Ectodermal cell (in vitro differentiated cells): ENCODE measurements around the gene ASTL.

Experiments
- H3K27ac ChIP-seq: 2 replicates; pipeline ENCODE4 v1.7.0; 2013; ENCODE audit warnings: mild to moderate bottlenecking, low read depth, low read length; ENCODE audit not compliant: insufficient read depth, poor library complexity, severe bottlenecking
- H3K27me3 ChIP-seq: 2 replicates; pipeline ENCODE4 v1.7.0; 2013; ENCODE audit warnings: mild to moderate bottlenecking, low read length; ENCODE audit not compliant: insufficient read depth, control insufficient read depth, poor library complexity, severe bottlenecking
- H3K36me3 ChIP-seq: one replicate; pipeline ENCODE4 v1.7.0; 2013; ENCODE audit warnings: low read length; ENCODE audit not compliant: control insufficient read depth, insufficient read depth
- H3K4me1 ChIP-seq: one replicate; pipeline ENCODE4 v1.7.0; 2013; ENCODE audit warnings: low read length; ENCODE audit not compliant: control insufficient read depth, insufficient read depth
- H3K4me3 ChIP-seq: 2 replicates; pipeline ENCODE4 v1.7.0; 2013; ENCODE audit warnings: low read depth, low read length, control low read depth; ENCODE audit not compliant: insufficient read depth
- H3K9me3 ChIP-seq: 2 replicates; pipeline ENCODE4 v1.7.0; 2013; ENCODE audit warnings: mild to moderate bottlenecking, low read length, moderate library complexity; ENCODE audit not compliant: control insufficient read depth
- WGBS, 2 experiments: methylation state at CpG; one replicate each; pipeline ENCODE4 v1.1.7; 2013; ENCODE audit warnings: missing lambda C conversion rate in 2 of 2; 5-methylcytosine and 5-hydroxymethylcytosine counted together

The ASTL gene

DNA sequence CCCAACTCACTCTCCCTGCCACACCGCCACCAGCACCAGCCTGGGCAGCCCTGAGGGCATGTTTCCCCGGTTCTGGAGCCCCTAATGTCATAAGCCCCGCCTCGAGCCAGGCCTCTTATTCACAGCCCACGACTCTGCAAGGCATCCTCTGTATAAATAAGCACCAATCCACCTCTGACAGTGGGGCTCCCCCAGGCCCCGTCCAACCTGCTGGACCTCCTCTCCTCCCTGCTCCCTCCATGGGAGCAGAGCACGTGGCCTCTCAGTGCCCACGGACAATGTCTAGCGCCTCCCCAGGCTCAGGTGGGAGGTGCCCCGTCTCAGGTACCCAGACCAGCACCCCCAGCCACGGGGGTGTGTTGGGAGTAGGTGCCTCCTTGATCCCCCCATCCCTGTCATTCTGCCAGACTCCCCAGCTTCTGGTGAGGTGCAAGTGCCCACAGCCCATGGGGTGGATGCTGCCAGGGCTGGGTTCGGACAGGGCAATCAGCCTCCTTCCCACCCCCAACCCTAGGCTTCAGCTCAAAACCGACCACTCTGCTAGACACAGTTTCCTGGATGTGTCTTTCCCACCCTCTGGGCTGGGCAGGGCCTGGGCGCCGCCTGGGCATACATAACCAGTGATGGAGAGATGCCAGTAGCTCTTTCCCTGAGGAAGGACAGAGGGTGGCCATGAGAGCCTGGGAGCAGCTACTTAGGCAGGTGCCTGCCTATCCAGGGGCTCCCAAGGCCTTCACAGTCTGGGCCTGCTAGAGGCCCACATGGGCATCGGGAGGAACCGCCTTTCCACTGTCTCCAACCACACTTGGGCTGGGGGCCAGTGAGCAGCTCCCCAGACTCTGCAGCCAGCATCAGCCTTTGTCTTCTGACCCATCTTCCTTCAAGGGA, 20.4 kb downstream of the ASTL start:
- H3K9me3 ChIP-seq = no peaks in the 10 kb centered on the region
- no peak overlapping the region for H3K27ac ChIP-seq
- peaks cover 44% of the 10 kb centered on the region for H3K27me3 ChIP-seq
- peaks cover 4% of the 10 kb centered on the region for H3K4me1 ChIP-seq
- H3K36me3 ChIP-seq = no peaks in the 10 kb centered on the region
- H3K4me3 ChIP-seq = no peak overlapping the region
- 60 to 61% methylated on average over 17 of the region's 17 CpGs for WGBS, 2 experiments

DNA sequence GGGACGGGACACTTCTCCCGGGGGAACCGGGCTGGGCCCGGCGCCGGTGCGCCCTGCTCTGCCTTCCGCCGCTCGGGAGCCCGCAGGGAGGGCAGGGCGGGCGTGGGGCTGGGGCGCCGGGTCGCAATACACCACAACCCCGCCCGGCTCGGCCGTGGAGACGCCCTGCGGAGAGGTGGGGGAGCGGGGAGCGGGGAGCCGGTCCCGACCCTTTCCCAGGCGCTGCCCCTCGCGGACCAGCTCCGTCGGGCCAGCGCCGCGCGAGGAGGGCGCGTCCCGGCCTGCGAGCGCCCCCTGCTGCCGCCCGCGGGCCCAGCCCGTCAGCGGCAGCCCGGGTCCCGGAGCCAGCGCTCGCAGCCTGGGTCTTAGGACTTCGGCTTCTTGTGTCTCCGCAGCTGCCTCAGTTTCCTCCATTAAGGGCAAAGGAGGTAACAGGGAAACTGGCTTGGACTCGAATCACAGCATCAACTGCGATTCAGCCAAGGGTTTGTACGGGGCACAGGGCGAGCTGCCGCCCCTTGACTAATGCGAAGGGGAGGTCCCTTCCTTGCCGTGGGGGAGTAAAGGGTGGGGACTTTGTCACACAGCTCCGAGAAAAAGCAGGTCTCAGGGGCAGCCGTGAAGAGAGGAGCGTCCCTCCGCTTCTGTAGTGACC, 21.3 kb downstream of the ASTL start:
- Histone ChIP-seq H3K9me3 (no peaks in the 10 kb centered on the region), H3K27ac (no peak overlapping the region), H3K4me1 (peaks cover 4% of the 10 kb centered on the region), H3K27me3 (peaks cover 44% of the 10 kb centered on the region), H3K4me3 (peak overlapping the region; percentile 49), H3K36me3 (no peaks in the 10 kb centered on the region)
- WGBS, 2 experiments = 2% methylated on average over 62 of the region's 62 CpGs

- peak within 1 kb of the TSS; percentile 49 for H3K4me3 ChIP-seq
- H3K27me3 ChIP-seq = peaks cover 44% of the 10 kb centered on the region
- peaks cover 4% of the 10 kb centered on the region for H3K4me1 ChIP-seq
- no peak within 1 kb of the TSS for H3K27ac ChIP-seq
- H3K36me3 ChIP-seq = no peaks in the 10 kb centered on the region
- no peaks in the 10 kb centered on the region for H3K9me3 ChIP-seq
- WGBS, 2 experiments = 1% methylated on average over 64 of the region's 64 CpGs
Measured at GRCh38 chr2:96116424-96116878, 21.9 kb downstream of the ASTL start, which contains the start of gene ADRA2B. Gene ADRA2B, minus strand, starts transcription at chr2:96116571. Its CDS starts 422 bp downstream, at chr2:96116149.

- H3K27me3 ChIP-seq = peaks cover 44% of the 10 kb centered on the region
- H3K4me3 ChIP-seq = peak overlapping the region; percentile 49
- no peak overlapping the region for H3K27ac ChIP-seq
- H3K36me3 ChIP-seq = no peaks in the 10 kb centered on the region
- H3K4me1 ChIP-seq = peaks cover 4% of the 10 kb centered on the region
- 68 to 69% methylated on average over 77 of the region's 77 CpGs for WGBS, 2 experiments
- H3K9me3 ChIP-seq = no peaks in the 10 kb centered on the region
Measured at GRCh38 chr2:96115631-96116423, 22.5 kb downstream of the ASTL start.

DNA sequence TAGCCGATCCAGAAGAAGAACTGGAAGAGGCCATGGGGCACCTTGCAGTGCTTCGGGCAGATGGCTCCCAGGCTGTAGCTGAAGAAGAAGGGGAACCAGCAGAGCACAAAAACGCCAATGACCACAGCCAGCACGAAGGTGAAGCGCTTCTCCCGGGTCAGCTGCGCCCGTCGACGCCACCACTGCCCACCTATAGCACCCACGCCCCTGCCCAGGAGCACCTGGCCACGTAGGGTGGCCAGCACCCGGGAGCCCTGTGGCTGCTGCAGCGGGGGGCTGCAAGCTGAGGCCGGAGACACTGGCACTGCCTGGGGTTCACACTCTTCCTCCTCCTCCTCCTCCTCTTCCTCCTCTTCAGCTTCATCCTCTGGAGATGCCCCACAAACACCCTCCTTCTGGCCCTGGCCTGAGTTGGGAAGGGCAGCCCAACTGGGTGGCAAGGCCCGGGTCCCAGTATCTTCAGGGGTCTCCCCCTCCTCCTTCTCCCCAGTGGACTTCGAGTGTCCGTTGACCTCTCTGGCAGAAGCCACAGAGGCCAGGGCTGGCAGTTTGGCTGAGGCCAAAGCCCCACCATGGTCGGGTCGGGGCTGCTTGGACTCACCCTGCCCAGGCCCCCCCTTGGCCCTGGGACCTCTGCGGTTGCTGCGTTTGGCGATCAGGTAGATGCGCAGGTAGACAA, 23.3 kb downstream of the ASTL start:
- Histone ChIP-seq H3K27me3 (peaks cover 44% of the 10 kb centered on the region), H3K27ac (no peak overlapping the region), H3K36me3 (no peaks in the 10 kb centered on the region), H3K4me1 (peaks cover 4% of the 10 kb centered on the region), H3K9me3 (no peaks in the 10 kb centered on the region), H3K4me3 (no peak overlapping the region)
- WGBS, 2 experiments = 96% methylated on average over 24 of the region's 24 CpGs

GRCh38 chr2:96114546-96114902, 23.8 kb downstream of the ASTL start:
- no peaks in the 10 kb centered on the region for H3K36me3 ChIP-seq
- no peak overlapping the region for H3K27ac ChIP-seq
- no peak overlapping the region for H3K4me3 ChIP-seq
- H3K9me3 ChIP-seq = no peaks in the 10 kb centered on the region
- peaks cover 5% of the 10 kb centered on the region for H3K4me1 ChIP-seq
- WGBS, 2 experiments = 94 to 96% methylated on average over 13 of the region's 13 CpGs
- H3K27me3 ChIP-seq = peaks cover 39% of the 10 kb centered on the region

DNA sequence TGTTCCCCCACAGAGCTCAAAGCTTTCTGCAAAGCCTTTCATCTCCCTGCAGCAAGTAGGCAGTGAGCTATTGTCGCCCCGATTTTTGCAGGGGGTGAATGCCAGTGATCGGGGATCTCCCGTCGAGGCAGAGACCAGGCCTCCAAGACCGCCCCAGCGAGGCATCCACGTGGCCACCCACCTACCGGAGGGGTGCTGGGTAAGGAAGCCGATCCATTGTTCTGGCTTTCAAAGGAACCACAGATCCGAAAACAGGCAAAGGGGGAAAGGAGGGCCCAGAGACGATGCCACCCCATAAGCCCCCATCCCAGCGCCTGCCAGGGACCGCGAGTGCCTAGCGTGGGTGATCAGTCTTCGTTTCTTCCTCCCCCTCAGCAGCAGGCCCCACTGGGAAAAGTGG, 24.4 kb downstream of the ASTL start:
- 84% methylated on average over 16 to 17 of the region's 17 CpGs for WGBS, 2 experiments
- Histone ChIP-seq H3K9me3 (no peaks in the 10 kb centered on the region), H3K36me3 (no peaks in the 10 kb centered on the region), H3K27ac (no peak overlapping the region), H3K4me3 (no peak overlapping the region), H3K4me1 (peaks cover 11% of the 10 kb centered on the region), H3K27me3 (peaks cover 33% of the 10 kb centered on the region)

- peaks cover 31% of the 10 kb centered on the region for H3K27me3 ChIP-seq
- H3K4me1 ChIP-seq = peaks cover 17% of the 10 kb centered on the region
- no peaks in the 10 kb centered on the region for H3K9me3 ChIP-seq
- H3K27ac ChIP-seq = no peak overlapping the region
- WGBS, 2 experiments = 92 to 93% methylated on average over 7 of the region's 7 CpGs
- H3K4me3 ChIP-seq = no peak overlapping the region
- no peaks in the 10 kb centered on the region for H3K36me3 ChIP-seq
Measured at GRCh38 chr2:96113367-96113677, 25.0 kb downstream of the ASTL start.

GRCh38 chr2:96112501-96113366, 25.6 kb downstream of the ASTL start:
- Histone ChIP-seq H3K9me3 (no peaks in the 10 kb centered on the region), H3K27me3 (peaks cover 25% of the 10 kb centered on the region)

More at GRCh38 chr2:96112501-96113366, 25.6 kb downstream of the ASTL start:
- no peak overlapping the region for H3K27ac ChIP-seq
- no peak overlapping the region for H3K4me3 ChIP-seq
- 91 to 93% methylated on average over 9 of the region's 9 CpGs for WGBS, 2 experiments
- no peaks in the 10 kb centered on the region for H3K36me3 ChIP-seq
- peaks cover 23% of the 10 kb centered on the region for H3K4me1 ChIP-seq
